OCI-LY3 (cell line): ENCODE results near the gene PTPRN2.

Experiments
- CTCF ChIP-seq: fragments of 200-600, 300-600 bp; sonication (generic); IDR thresholded peaks from 2 replicates; pipeline ENCODE4 v1.5.1; 2014; ENCODE audit warnings: antibody characterized with exemption, low read length, low read depth
- EZH2phosphoT487 ChIP-seq: fragments of 200-600 bp; shearing (Covaris generic); IDR thresholded peaks from 2 replicates; pipeline ENCODE4 v1.6.1; 2018; ENCODE audit warnings: antibody characterized with exemption, mixed run types, low read depth

GRCh38 chr7:158246960-158247673 lies 340.5 kb downstream of the PTPRN2 start:
- TF ChIP-seq CTCF = no peak
- TF ChIP-seq EZH2phosphoT487 = no peak
